GM12874 (cell line): ENCODE results near the gene FOXO6.

Experiments
- CTCF ChIP-seq: IDR thresholded peaks from 2 replicates; pipeline ENCODE4 v1.5.1; 2011; ENCODE audit warnings: low read depth, mild to moderate bottlenecking, control low read depth, low read length, moderate library complexity; ENCODE audit not compliant: insufficient read depth

Gene FOXO6

GRCh38 chr1:41410462-41410861 lies 49.2 kb downstream of the FOXO6 start:
- TF ChIP-seq CTCF: no peak

GRCh38 chr1:41411229-41411628 lies 50.0 kb downstream of the FOXO6 start:
- TF ChIP-seq CTCF: no peak

- TF ChIP-seq CTCF: no peak
Observed at GRCh38 chr1:41412748-41413147, 51.5 kb downstream of the FOXO6 start.

- no peak for TF ChIP-seq CTCF
Observed at GRCh38 chr1:41413748-41414281, 52.6 kb downstream of the FOXO6 start.

GRCh38 chr1:41414296-41414695 lies 53.1 kb downstream of the FOXO6 start:
- TF ChIP-seq CTCF: no peak

GRCh38 chr1:41414716-41415306 lies 53.6 kb downstream of the FOXO6 start:
- TF ChIP-seq CTCF: no peak

GRCh38 chr1:41416081-41416480 lies 54.8 kb downstream of the FOXO6 start:
- no peak for TF ChIP-seq CTCF
